T47D (cell line): Measurements from ENCODE around the gene LLGL2.
A peak's percentile ranks its signal among the peaks of the same experiment; 100 is the strongest.

ENCODE experiments used
- DNase-seq, 2 experiments: peaks; one replicate each; pipeline versions ENCODE4 v3.0.0 to v3.0.0-alpha.2; 2011 to 2012; ENCODE audit warnings: low read depth in 1 of 2, low spot score in 1 of 2
- JUND ChIP-seq: IDR thresholded peaks from 2 replicates; pipeline ENCODE4 v1.6.1; 2012; ENCODE audit warnings: low read depth
- in situ Hi-C: cut with HindIII; loops from 2 replicates; pipeline ENCODE4 v1.10.0; 2016; ENCODE audit warnings: low sequenced_read_pairs, low pct_unique_long_range_greater_than_20kb

LLGL2 gene

DNA sequence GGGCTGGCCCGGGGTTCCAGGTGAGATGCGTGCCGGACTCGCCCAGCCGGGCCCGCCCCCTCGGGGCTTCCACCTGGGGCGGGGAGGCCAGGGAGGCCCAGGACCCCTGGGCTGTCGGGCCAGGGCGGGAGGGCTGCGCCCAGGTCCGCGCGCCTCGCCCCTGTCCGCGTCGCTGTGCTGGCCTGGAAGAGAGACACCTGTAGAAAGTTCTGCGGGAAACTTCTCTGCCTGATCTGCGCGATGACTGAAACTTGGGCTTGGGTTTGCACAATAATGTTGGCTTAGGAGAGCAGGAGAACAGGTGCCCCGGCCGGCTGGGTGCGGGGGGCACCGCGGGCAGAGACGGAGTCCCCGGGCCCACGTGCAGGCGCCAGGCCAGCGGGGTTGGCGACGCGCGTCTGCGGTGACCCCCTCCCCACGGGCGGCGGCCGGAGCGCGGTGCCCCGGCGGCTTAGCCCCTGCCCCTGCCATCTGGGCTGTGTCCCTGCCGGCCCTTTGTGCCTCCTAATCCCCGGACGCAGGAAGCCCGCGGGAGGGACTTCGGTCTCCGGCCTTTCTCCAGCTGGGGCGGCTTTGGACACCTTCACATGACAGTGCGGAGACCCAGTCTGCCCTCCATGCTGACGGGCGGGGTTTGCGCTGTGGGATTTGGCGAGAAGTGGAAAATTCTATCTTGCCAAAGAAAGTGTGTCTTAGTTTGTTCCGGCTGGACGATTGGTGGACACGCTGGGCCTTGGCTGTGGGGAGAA lies 483 bp downstream of the LLGL2 start:
- in situ Hi-C loops: no loop called here
- DNase-seq: peak; percentile 51 to 68
- no peak for TF ChIP-seq JUND

DNA sequence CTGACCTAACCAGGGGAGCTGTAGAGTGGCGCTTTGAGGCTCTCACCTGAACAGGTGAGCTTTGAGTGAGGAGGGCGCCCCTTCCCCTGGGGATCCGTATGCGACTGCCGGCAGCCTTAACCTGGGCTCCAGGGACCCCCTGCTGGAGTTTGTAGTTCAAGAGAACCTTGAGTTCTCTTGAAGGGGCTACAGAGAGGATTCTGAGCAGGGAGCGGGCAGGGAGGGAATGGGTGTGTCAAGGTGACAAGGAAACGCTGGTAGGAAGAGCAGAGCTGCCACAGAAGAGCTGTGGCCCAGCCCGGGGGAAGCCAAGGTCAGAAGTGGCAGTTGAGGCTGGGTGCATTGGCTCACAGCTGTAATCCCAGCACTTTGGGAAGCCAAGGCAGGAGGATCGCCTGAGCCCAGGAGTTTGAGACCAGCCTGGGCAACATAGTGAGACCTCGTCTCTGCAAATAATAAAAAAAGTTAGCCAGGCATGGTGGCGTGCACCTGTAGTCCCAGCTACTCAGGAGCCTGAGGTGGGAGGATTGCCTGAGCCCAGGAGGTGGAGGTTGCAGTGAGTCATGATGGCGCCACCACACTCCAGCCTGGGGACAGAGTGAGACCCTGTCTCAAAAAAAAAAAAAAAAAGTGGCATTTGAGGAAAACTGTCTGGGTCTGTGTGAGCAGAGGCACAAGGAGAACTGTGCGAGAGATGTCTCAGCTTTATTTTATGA lies 1.2 kb downstream of the LLGL2 start:
- DNase-seq: peak in 1 of 2 experiments; percentile 59
- in situ Hi-C loops: no loop called here
- TF ChIP-seq JUND: no peak

- DNase-seq: no peak
- TF ChIP-seq JUND: no peak
- in situ Hi-C loops: no loop called here
Measured at GRCh38 chr17:75530837-75531720, 5.6 kb downstream of the LLGL2 start.

DNA sequence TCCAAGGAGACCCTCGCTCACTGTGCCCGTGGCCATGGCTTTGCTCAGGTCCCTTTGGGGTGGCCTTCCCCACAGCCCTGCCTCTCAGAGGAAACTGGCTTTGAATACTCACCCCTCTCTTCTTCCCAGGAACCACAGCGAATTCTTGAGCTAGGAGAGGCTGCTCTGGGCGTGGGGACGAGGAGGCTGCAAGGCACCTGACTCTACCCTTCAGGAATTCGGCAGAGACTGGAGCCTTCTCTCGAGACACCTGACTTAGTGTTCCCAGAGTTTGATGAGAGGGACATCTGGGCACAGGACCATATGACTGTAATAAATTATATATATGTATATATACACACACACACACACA lies 6.2 kb downstream of the LLGL2 start:
- DNase-seq: no peak
- in situ Hi-C loops: no loop called here
- TF ChIP-seq JUND: no peak

GRCh38 chr17:75535119-75535537 lies 9.6 kb downstream of the LLGL2 start:
- DNase-seq: no peak
- in situ Hi-C loops: no loop called here
- TF ChIP-seq JUND: no peak

- no peak for DNase-seq
- in situ Hi-C loops: no loop called here
- no peak for TF ChIP-seq JUND
Measured at GRCh38 chr17:75535871-75536270, 10.4 kb downstream of the LLGL2 start.

DNA sequence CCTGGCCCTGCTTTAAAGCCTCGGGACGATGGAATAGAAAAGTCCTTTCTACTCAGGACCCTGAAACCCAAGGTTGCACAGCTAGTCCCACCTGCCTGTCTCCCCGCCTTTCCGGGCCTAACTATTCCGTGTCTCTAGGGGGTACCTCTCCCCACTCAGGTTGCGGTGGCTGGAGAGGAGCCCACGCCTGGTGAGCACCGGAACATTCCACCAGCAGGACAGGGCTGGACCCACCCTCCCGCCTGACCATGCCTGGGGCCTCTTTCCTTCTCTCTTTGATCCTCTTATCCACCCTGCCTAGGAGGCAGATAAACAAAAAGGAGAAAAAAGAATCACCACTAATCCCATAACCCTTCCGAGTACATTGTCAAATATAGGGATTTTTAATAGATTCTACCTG lies 10.9 kb downstream of the LLGL2 start:
- no peak for TF ChIP-seq JUND
- in situ Hi-C loops: no loop called here
- DNase-seq: no peak

DNA sequence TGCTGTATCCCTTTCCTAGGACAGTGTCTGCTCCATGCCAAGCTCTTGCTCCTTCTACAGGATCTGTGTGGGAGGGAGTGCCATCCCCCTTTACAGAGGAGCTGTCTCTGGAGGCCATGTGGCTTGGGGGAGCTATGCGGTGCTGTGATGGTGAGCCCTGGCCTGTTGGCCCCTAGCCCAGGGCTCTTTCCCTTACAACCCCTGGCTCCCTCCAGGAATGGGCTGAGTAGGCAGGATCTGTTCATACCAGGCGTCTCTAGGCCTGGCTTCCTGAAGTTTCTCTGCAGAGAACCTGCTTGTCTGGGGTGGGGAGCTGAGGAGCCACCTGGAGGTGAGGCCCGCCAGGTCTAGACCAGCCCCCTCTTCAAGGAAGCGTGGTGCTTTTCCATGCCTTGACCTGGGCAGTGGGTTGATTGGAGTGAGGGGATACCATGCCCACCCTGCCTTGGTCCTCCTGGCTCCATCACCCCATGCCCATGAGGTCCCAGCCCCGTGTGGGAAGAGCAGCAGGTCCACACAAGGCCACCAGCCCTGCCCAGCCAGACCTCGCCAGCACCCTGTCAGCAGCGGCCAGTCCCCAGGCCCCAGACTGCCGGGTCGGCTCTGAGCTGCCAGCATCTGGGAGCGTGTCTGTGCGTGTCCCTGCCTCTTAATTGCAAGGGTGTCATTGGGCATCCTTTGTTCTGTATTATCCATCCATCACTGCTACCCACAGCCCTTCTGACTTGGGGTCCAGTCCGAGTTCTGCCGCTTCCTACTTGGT lies 14.7 kb downstream of the LLGL2 start:
- in situ Hi-C loops: no loop called here
- no peak for TF ChIP-seq JUND
- DNase-seq: no peak

DNA sequence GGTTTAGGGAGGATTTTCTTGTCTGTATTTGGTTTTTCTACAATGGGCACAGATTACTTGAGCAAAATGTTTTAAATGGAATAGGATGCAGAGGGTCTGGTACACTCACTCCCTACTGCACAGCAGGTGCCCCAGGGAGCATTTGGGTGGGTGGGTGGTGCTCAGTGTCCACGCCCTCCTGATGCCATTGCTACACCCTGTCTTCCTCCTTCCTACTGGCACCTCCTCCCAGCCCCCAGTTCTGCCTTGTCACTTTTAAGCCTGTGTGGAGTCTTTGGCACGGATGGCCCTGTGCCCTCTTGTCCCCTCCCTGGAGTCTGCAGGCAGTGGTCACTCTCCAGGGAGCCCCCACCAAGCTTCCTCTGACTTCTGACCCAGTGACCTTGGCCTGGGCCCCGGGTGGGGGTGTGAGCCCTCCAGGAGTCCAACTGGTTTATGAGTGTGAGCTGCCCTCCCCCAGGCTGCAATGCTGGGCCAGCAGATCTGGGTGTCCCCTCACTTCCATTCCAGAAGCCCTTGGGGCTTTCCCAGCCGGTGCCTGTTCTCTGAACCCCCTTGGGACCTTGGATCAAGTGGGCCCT lies 15.5 kb downstream of the LLGL2 start:
- no peak for TF ChIP-seq JUND
- no peak for DNase-seq
- in situ Hi-C loops: no loop called here

DNA sequence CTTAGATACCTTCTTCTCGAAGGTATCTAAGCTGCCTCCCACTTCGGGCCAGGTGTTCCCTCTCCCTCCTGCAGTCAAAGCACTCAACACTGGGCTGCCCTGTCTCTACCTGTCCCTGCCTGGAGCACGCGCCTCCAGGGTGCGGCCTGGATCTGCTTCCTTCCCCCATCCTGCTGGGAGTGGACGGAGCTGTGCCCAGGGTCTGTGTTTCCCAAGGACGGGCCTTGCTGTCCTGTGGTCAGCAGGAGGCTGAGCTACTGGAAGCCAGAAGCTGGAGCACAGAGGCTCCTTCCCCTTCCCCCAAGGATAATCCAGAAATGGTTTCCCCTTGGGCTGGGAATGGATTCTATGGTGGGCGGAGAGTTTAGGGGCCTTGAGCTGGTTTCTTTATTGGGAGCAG lies 16.7 kb downstream of the LLGL2 start:
- in situ Hi-C loops: no loop called here
- no peak for TF ChIP-seq JUND

GRCh38 chr17:75542728-75543336 lies 17.3 kb downstream of the LLGL2 start:
- no peak for TF ChIP-seq JUND
- DNase-seq: no peak
- in situ Hi-C loops: no loop called here

More for the DNA sequence above, 16.7 kb downstream of the LLGL2 start:
- no peak for DNase-seq

- TF ChIP-seq JUND: no peak
- in situ Hi-C loops: no loop called here
- no peak for DNase-seq
Measured at GRCh38 chr17:75544250-75544649, 18.8 kb downstream of the LLGL2 start.
